ENCODE results near the gene CPM. TPM values are rescaled to one million over a fixed set of nuclear protein-coding genes. Genes with fewer than 3 reads are reported as not detected.
A peak's percentile ranks its signal among the peaks of the same experiment; 100 is the strongest.
"Not testable (repeated sequence)": the region's sequence is repeated elsewhere in the genome, so short reads cannot be mapped to it uniquely, and the experiment has no call there.

CPM gene
- total RNA-seq, 4 donors from 2014 or later: 54.0 to 117 (median 75.2) TPM

DNA sequence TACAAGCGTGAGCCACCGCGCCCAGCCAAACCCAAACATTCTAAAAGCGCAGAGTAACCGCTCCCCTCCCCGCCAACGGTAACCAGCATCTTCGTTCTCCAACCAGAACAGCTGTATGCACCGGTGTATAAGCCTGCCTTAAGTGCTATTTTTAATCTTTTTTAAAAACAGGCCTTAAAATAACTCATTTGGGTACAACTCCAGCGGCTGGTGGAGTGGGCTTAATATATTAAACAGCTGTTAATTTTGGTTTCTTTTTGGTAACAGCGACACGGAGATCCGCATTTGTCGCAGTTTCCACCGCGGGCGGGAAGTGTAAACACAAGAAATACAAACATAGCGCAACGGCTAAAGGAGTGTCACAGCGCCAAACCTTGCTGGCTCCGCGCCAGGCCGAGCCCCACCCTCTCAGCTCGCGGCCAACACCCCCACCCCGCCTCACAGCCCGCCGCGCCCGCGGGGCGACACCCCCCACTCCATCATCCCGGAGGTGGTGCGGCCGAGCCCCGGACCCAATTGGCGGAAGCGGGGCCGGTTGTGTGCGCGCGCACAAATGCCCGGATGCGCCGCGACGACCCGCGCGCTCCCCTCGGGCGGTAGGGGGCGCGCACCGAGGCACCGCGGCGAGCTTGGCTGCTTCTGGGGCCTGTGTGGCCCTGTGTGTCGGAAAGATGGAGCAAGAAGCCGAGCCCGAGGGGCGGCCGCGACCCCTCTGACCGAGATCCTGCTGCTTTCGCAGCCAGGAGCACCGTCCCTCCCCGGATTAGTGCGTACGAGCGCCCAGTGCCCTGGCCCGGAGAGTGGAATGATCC is 125.2 kb downstream of the CPM start, which contains the start of gene MDM2:
TSS of gene MDM2 (plus strand) at position 602 of the 812 bp plus-strand sequence. CDS start 301 bp downstream, outside the sequence.
- peak; percentile 85 to 87 for DNase-seq (ENCODE audit: low spot score in 2 of 2)
- peak within 1 kb of the TSS; percentile 96 to 99 (median 98) for H3K27ac ChIP-seq
- H3K9me3 ChIP-seq: no peaks in the 10 kb centered on the region
- WGBS, 2 donors: 0 to 1% methylated on average over 28 to 50 of the region's 72 CpGs
- H3K4me3 ChIP-seq: peak within 1 kb of the TSS; percentile 86 to 99 (median 90)
- no peaks in the 10 kb centered on the region for H3K27me3 ChIP-seq
- H3K4me1 ChIP-seq: peaks cover 0 to 40% (median 11%) of the 10 kb centered on the region in 4 donors
- TF ChIP-seq, protein P1, sequence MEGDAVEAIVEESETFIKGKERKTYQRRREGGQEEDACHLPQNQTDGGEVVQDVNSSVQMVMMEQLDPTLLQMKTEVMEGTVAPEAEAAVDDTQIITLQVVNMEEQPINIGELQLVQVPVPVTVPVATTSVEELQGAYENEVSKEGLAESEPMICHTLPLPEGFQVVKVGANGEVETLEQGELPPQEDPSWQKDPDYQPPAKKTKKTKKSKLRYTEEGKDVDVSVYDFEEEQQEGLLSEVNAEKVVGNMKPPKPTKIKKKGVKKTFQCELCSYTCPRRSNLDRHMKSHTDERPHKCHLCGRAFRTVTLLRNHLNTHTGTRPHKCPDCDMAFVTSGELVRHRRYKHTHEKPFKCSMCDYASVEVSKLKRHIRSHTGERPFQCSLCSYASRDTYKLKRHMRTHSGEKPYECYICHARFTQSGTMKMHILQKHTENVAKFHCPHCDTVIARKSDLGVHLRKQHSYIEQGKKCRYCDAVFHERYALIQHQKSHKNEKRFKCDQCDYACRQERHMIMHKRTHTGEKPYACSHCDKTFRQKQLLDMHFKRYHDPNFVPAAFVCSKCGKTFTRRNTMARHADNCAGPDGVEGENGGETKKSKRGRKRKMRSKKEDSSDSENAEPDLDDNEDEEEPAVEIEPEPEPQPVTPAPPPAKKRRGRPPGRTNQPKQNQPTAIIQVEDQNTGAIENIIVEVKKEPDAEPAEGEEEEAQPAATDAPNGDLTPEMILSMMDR (IDR thresholded peaks at IDR 0.05): peak; percentile 83 to 97 (median 95)
- TF ChIP-seq POLR2A (IDR thresholded peaks at IDR 0.05) (peak; percentile 92 to 95), EP300 (IDR thresholded peaks at IDR 0.05) (peak in 1 of 2 donors; percentile 96)
- H3K36me3 ChIP-seq: peaks cover 0 to 26% (median 0%) of the 10 kb centered on the region in 3 donors

DNA sequence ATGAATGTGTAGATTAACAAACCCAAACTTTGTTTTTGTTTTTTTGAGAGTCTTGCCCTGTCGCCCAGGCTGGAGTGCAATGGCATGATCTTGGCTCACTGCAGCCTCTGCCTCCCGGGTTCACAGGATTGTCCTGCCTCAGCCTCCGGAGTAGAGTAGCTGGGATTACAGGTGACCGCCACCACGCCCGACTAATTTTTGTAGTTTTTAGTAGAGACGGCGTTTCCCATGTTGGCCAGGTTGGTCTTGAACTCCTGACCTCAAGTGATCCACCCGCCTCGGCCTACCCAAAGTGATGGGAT is 125.7 kb downstream of the CPM start:
- Histone ChIP-seq H3K4me3 (peak overlapping the region; percentile 86 to 99 (median 90)), H3K36me3 (peaks cover 0 to 21% (median 0%) of the 10 kb centered on the region in 3 donors), H3K4me1 (peaks cover 0 to 35% (median 6%) of the 10 kb centered on the region in 4 donors), H3K27ac (peak overlapping the region; percentile 96 to 99 (median 98))
- H3K9me3 ChIP-seq; H3K27me3 ChIP-seq; DNase-seq (ENCODE audit: low spot score in 2 of 2): not testable (repeated sequence)
- WGBS, 2 donors: 14 to 28% methylated on average over 10 of the region's 10 CpGs

DNA sequence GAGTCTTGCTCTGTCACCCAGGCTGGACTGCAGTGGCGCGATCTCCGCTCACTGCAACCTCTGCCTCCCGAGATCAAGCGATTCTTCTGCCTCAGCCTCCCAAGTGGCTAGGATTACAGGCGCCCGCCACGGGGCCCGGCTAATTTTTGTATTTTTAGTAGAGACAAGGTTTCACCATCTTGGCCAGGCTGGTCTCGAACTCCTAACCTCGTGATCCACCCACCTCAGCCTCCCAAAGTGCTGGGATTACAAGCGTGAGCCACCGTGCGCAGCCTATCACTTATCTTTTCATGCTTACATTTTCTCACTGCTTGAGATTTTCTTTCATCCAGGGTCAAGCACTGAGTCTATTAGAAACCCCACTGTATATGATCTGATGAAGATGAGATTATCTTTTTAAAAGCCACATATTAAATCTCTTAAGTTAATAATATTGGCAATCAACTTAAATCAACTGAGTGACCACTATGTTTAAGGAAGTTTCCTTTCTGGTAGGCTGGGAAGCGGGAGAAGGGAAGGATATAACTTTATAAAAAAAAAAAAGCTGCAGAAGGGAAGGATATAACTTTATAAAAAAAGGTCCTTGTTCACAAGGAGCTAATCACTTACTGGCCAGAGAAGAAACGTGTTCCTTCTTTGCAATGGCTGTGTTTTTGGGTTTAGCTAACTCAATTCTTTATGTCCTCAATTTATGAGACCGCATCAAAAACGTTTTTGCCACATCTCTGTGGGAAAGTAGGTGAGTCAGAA is 126.3 kb downstream of the CPM start:
- WGBS, 2 donors: 87 to 88% methylated on average over 18 of the region's 18 CpGs
- H3K4me3 ChIP-seq: peak overlapping the region in 2 of 4 donors; percentile 86 to 99
- no peak for DNase-seq (ENCODE audit: low spot score in 2 of 2)
- no peaks in the 10 kb centered on the region for H3K9me3 ChIP-seq
- H3K36me3 ChIP-seq: peaks cover 0 to 19% (median 0%) of the 10 kb centered on the region in 3 donors
- H3K4me1 ChIP-seq: peaks cover 0 to 29% (median 4%) of the 10 kb centered on the region in 4 donors
- H3K27me3 ChIP-seq: no peaks in the 10 kb centered on the region
- H3K27ac ChIP-seq: peak overlapping the region; percentile 96 to 99 (median 98)
- TF ChIP-seq POLR2A (IDR thresholded peaks at IDR 0.05) (no peak), EP300 (IDR thresholded peaks at IDR 0.05) (no peak)
- TF ChIP-seq, protein P1 (IDR thresholded peaks at IDR 0.05): no peak

DNA sequence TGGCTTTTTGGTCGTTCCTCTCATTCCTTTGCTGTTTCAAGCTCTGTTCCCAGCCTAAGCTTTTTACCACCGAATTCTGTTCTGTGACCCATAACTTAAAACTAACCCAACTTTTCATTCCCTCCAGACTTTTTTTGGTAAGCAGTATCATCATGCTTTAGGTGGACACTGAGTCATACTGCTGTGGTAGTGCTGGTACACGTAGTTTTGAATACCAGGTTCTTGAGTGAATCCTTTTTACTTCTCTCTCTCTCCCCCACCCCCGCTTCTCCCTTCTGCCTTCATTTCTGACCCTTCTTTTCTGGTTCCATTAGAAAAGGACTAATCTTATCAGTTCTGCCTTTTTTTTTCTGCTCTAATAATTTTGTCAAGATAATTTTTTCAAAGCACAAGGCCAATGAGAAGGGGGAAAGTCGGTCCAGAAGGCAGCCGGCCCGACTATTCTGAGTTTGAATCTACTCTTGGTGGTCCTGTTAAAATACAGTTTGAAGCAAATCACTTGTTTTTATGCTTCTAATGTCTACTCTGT is 127.3 kb downstream of the CPM start:
- no peaks in the 10 kb centered on the region for H3K9me3 ChIP-seq
- no peak overlapping the region for H3K27ac ChIP-seq
- peaks cover 0 to 23% (median 4%) of the 10 kb centered on the region in 4 donors for H3K4me1 ChIP-seq
- peaks cover 0 to 12% (median 0%) of the 10 kb centered on the region in 3 donors for H3K36me3 ChIP-seq
- H3K4me3 ChIP-seq: no peak overlapping the region
- 88 to 91% methylated on average over 7 of the region's 7 CpGs for WGBS, 2 donors
- DNase-seq (ENCODE audit: low spot score in 2 of 2): no peak
- TF ChIP-seq POLR2A (IDR thresholded peaks at IDR 0.05): no peak
- TF ChIP-seq, protein P1 (IDR thresholded peaks at IDR 0.05): no peak
- TF ChIP-seq EP300 (IDR thresholded peaks at IDR 0.05): no peak
- H3K27me3 ChIP-seq: no peaks in the 10 kb centered on the region

DNA sequence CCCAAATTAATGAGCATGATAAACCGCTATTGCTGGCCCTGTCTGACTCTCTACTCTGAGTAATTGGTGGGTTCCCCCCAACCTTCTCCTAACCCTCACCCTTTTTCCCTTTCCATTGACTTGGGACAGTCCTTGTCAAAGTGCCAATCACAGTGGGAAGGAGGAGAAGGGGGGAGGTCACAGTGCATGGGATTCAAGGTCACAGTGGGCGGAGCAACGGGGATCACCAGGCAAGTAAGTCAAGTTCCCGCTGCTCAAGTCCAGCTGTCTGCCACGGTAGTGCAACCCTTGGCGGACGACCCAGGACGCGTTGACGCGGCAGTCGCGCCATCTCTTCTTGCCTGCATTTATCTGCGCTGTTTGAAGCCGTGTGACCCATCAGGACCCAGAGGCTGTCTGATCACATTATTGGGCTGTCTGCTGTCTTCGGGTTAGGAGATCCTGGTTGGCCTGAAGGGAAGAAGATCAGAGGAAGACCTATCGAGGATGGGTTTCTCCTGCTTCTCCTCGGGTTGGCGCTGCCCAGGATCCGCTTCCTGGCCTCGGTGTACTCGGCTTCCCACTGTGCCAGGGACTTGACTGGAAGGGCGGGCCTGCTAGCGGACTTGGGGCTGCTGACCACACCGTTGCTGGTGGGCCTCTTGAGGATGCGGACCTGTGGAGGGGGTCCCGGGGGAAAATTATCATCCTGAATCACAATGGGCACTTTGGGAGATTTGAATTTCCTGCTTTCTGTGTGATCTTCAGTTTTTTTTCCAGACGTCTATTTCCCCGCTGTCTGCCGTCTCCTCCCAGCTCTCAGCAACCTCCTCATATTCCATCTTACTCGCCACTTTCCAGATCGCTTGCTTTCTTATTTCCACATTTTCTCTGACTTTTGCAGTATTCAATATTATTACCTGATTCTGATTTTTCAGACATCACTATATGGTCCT is 128.0 kb downstream of the CPM start:
- Histone ChIP-seq H3K27ac (no peak overlapping the region), H3K4me1 (peaks cover 0 to 16% (median 4%) of the 10 kb centered on the region in 4 donors), H3K4me3 (no peak overlapping the region), H3K27me3 (no peaks in the 10 kb centered on the region), H3K9me3 (no peaks in the 10 kb centered on the region), H3K36me3 (peaks cover 0 to 4% (median 0%) of the 10 kb centered on the region in 3 donors)
- TF ChIP-seq, protein P1 (IDR thresholded peaks at IDR 0.05): no peak
- no peak for TF ChIP-seq EP300 (IDR thresholded peaks at IDR 0.05)
- no peak for TF ChIP-seq POLR2A (IDR thresholded peaks at IDR 0.05)
- no peak for DNase-seq (ENCODE audit: low spot score in 2 of 2)
- 77 to 82% methylated on average over 32 of the region's 32 CpGs for WGBS, 2 donors
